Right lobe of liver (tissue), 6 donors: ENCODE measurements around the gene RRP15. TPM values are rescaled to one million over a fixed set of nuclear protein-coding genes. Genes with fewer than 3 reads are reported as not detected.

Source experiments
- ATAC-seq, 4 donors: fragments of 200-7000 bp; cut with Tn5 transposase; one replicate each; pipeline ENCODE4 v1.9.1; 2020; ENCODE audit warnings: mild to moderate bottlenecking in 4 of 4, moderate library complexity in 4 of 4
- DNase-seq, 3 donors: peaks; one replicate each; pipeline ENCODE4 v3.0.0-alpha.2; 2020
- H3K27ac ChIP-seq, 3 donors: fragments of 200-600 bp; one replicate each; pipeline ENCODE4 v1.8.0; 2022
- H3K27me3 ChIP-seq, 2 donors: fragments of 200-600 bp; one replicate each; pipeline ENCODE4 v1.8.0; 2022
- H3K36me3 ChIP-seq, 4 donors: fragments of 200-600 bp; sonication (generic) in 1 of 4; one replicate each; pipeline versions ENCODE4 v1.5.1 to v1.8.0; 2017 to 2022; ENCODE audit warnings: control low read depth in 1 of 4
- H3K4me1 ChIP-seq, 4 donors: fragments of 200-600 bp; sonication (generic) in 1 of 4; one replicate each; pipeline versions ENCODE4 v1.5.1 to v1.8.0; 2017 to 2022; ENCODE audit warnings: control low read depth in 1 of 4
- H3K4me3 ChIP-seq, 3 donors: fragments of 200-600 bp; one replicate each; pipeline ENCODE4 v1.8.0; 2022
- H3K9me3 ChIP-seq, 4 donors: fragments of 200-600 bp; sonication (generic) in 1 of 4; one replicate each; pipeline versions ENCODE4 v1.5.1 to v1.8.0; 2017 to 2022; ENCODE audit warnings: control low read depth in 1 of 4
- CTCF ChIP-seq, 4 donors: fragments of 200-600 bp in 3 of 4; fragments of 450-650 bp in 1 of 4; IDR thresholded peaks; one replicate each; pipeline versions ENCODE4 v1.5.1 to v1.8.0; 2016 to 2022; ENCODE audit warnings: antibody characterized with exemption in 4 of 4, mild to moderate bottlenecking in 2 of 4
- POLR2A ChIP-seq: fragments of 450-650 bp; IDR thresholded peaks from one replicate; pipeline ENCODE4 v1.6.1; 2017; ENCODE audit warnings: antibody characterized with exemption, mild to moderate bottlenecking
- WGBS: methylation state at CpG from one replicate; pipeline ENCODE4 v1.1.6; 2018; ENCODE audit warnings: low coverage, low lambda C conversion rate; ENCODE audit not compliant: insufficient coverage; ENCODE audit errors: missing lambda C conversion rate; 5-methylcytosine and 5-hydroxymethylcytosine counted together
- intact Hi-C, 2 donors: fragments of 100-400 bp; cut with DNase I; formaldehyde crosslinking; loops; one replicate each; pipeline versions ENCODE4 v1.11.2 to v1.14.1; 2022
- total RNA-seq, 6 experiments: library from RNA; depleted of rRNA in 2 of 6; stranded (reverse); fragments of >200 nt in 2 of 6; fragmentation: NEBNext Ultra II Directional in 3 of 6; extraction: Animal tissue kit (Norgen Biotek cat#: 25700) in 3 of 6; gene quantifications; one replicate each; pipeline versions ENCODE4 v1.1.0 to v1.2.4, GENCODE V29; 2016 to 2023
- donor health status: DM: no; HTN: yes; CAD: no.
- donor health status: DM: no; HTN: no; CAD: no.
- donor health status: DM: no; HTN: no; CAD: no.
- donor health status: DM: no; HTN: yes; CAD: no.
- donor health status: DM: no; HTN: yes; CAD: no.

The RRP15 gene
- total RNA-seq, 6 experiments from 2014 or later: 2.6 to 10.0 (median 5.4) TPM

- H3K9me3 ChIP-seq: no peaks in the 10 kb centered on the region
- no peaks in the 10 kb centered on the region for H3K4me1 ChIP-seq
- TF ChIP-seq POLR2A: no peak
- no peak overlapping the region for H3K4me3 ChIP-seq
- H3K27ac ChIP-seq: no peak overlapping the region
- DNase-seq: no peak
- intact Hi-C loops: no loop called here
- WGBS: 89% methylated on average over 4 of the region's 6 CpGs
- H3K27me3 ChIP-seq: no peaks in the 10 kb centered on the region
- no peaks in the 10 kb centered on the region for H3K36me3 ChIP-seq
- no peak for ATAC-seq
Measured at GRCh38 chr1:218272366-218272765, 12.7 kb upstream of the RRP15 start.

GRCh38 chr1:218273762-218274479, 11.2 kb upstream of the RRP15 start:
- Histone ChIP-seq H3K4me1 (no peaks in the 10 kb centered on the region), H3K36me3 (no peaks in the 10 kb centered on the region), H3K27me3 (no peaks in the 10 kb centered on the region), H3K9me3 (no peaks in the 10 kb centered on the region), H3K4me3 (no peak overlapping the region), H3K27ac (no peak overlapping the region)
- TF ChIP-seq CTCF (IDR thresholded peaks at IDR 0.05) (no peak), POLR2A (no peak)
- intact Hi-C loops: no loop called here
- DNase-seq: no peak
- 45% methylated on average over 3 of the region's 3 CpGs for WGBS
- ATAC-seq: peak in 2 of 4 donors; percentile 19 to 28

GRCh38 chr1:218274511-218274910, 10.6 kb upstream of the RRP15 start:
- no peaks in the 10 kb centered on the region for H3K27me3 ChIP-seq
- 67% methylated on average over 2 of the region's 2 CpGs for WGBS
- no peak overlapping the region for H3K4me3 ChIP-seq
- no peaks in the 10 kb centered on the region for H3K36me3 ChIP-seq
- ATAC-seq: no peak
- H3K9me3 ChIP-seq: no peaks in the 10 kb centered on the region
- H3K4me1 ChIP-seq: no peaks in the 10 kb centered on the region
- no peak overlapping the region for H3K27ac ChIP-seq
- intact Hi-C loops: no loop called here
- DNase-seq: no peak
- TF ChIP-seq POLR2A (no peak), CTCF (IDR thresholded peaks at IDR 0.05) (no peak)

- no peak overlapping the region for H3K4me3 ChIP-seq
- H3K4me1 ChIP-seq: no peaks in the 10 kb centered on the region
- H3K27me3 ChIP-seq: no peaks in the 10 kb centered on the region
- WGBS: 58% methylated on average over 2 of the region's 2 CpGs
- TF ChIP-seq POLR2A (no peak), CTCF (IDR thresholded peaks at IDR 0.05) (no peak)
- no peaks in the 10 kb centered on the region for H3K9me3 ChIP-seq
- intact Hi-C loops: no loop called here
- ATAC-seq: no peak
- H3K27ac ChIP-seq: no peak overlapping the region
- no peak for DNase-seq
- no peaks in the 10 kb centered on the region for H3K36me3 ChIP-seq
Measured at GRCh38 chr1:218275823-218276222, 9.3 kb upstream of the RRP15 start.

DNA sequence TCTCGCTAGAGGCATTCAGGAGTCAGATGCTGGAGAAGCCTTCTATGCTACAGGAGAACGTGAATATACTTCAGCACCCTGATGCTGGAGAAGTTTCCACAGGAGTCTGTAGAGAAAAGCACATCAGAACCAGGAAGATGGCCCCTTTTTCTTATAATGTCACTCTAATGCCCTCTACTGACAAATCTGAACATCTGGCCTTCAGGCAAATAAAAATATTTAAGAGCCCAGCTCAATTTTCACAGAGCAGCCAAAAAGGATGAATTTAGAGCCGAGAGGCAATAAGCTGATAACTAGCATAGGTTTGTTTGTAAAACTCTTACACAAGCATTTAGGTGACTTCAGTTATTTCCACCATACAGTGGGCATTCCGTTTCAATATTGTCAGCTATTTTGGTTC, 3.8 kb upstream of the RRP15 start:
- Histone ChIP-seq H3K36me3 (no peaks in the 10 kb centered on the region), H3K4me1 (peaks cover 0 to 7% (median 0%) of the 10 kb centered on the region in 4 donors), H3K27me3 (no peaks in the 10 kb centered on the region), H3K4me3 (no peak overlapping the region), H3K9me3 (no peaks in the 10 kb centered on the region), H3K27ac (no peak overlapping the region)
- no peak for DNase-seq
- no peak for TF ChIP-seq CTCF (IDR thresholded peaks at IDR 0.05)
- no peak for TF ChIP-seq POLR2A
- ATAC-seq: no peak
- intact Hi-C loops: no loop called here
- WGBS: 63% methylated on average over 4 of the region's 4 CpGs
